ENCODE data around the gene MRPS31. TPM values are rescaled to one million over a fixed set of nuclear protein-coding genes. Genes with fewer than 3 reads are reported as not detected.

MRPS31 gene
- 10 to 100 TPM; 16.5 to 22.0 TPM for total RNA-seq

DNA sequence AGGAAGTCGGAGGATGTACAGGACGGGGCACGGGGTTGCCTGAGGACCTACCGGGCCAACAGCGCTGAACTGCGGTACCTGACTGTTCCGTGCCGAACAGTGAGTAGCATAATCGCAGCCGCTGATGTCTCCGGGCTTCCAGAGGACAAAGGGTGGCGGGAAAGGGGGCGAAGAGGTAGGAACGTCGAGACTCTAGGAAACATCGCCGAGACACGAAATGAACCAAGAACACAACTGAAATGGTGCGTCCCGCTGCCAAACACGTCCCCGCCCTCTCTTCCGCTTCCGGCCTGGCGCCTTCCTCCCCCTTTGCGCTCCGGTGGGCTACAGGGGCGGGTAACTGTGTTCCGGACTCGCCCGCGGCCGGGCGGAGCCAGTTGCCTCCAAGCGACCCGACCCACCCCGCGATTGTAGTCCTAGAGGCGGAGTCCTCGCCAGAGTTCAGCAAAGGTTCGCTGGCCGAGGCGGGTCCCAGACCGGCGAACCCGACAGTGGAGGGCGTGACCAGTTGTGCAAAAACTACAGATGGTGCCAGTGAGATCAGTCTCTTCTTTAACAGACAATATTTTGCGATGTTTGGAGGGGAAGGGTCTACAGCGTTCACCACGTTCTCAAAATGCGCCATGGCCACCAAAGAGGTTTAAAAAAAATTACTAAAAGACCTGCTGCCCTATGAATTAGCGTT lies at the start of gene MRPS31:
Gene MRPS31 (minus strand): TSS at position 257 of the 685 bp plus-strand sequence. CDS start 54 bp downstream, at position 203.

DNA sequence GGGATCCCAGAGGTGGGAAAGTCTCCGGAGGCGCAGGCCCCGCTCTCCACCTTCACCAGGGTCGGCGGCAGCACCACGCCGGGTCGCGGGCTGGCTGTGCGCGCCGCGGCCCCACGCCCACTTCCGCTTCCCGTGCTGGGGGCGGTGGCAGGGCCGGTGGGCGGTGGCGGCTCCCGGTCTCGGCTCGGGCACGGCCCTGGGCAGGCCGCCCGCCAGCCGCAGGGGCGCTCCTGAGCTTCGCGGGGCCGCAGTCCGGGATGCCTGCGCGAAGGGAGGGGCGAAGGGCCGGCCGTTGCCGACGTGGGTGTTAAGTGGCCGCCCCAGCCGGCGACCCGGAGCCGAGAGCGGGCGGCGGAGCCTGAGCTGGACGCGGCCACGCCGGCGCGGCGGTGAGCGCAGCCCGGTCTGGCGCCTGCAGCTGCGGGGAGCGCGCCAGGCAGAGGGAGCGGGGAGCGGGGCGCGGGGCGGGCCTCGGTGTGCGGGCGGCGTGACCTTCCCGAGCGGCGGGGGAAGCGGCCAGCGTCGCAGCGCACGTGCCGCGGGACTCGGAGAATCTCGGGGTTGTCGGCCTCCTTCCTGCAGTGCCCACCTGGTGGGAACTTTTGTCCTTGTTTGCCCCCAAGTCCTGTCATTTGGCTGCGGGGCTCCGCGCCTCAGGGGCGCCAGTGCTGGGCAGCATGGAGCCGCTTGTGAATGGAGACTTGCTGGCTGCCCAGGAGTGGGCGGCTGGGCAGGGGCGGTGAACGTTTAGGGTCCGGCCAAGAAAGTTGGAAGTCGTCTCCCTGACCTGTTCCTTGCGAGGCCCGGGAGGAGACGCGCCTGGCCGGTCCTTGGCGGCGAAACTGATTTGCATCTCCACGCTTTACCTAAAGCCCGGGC lies 18.5 kb upstream of the MRPS31 start, which contains the start of gene SLC25A15:
Gene SLC25A15 (plus strand): TSS at position 337 of the 879 bp plus-strand sequence. CDS start 3,616 bp downstream, outside the sequence.

Small RNAs within 50 kb of the gene (small RNA-seq; reads per million reads assigned to genes)
- 0 reads per million in 2 donors for gene MIR320D1
- 0 reads per million in 2 donors for gene MIR621
- 0 reads per million in 2 donors for gene RF00017

Other genes starting within 250 kb of the MRPS31 start
- 10 to 100 TPM in 1 of 2 donors, 1 to 10 TPM in 1; 8.3 to 11.0 TPM for gene FOXO1, start 104.5 kb downstream of the MRPS31 start, total RNA-seq
- 10 to 100 TPM; 12.4 to 38.6 TPM for gene SLC25A15, start 18.4 kb upstream of the MRPS31 start, total RNA-seq
- gene ELF1, start 248.1 kb upstream of the MRPS31 start, total RNA-seq = 10 to 100 TPM; 77.9 to 91.5 TPM

Data from melanocyte of skin (primary cell).